SH-SY5Y (cell line): Measurements from ENCODE around the gene SPATA6.

Experiments used
- GATA2 ChIP-seq: IDR thresholded peaks from 2 replicates; pipeline ENCODE4 v1.6.1; 2011; ENCODE audit warnings: mild to moderate bottlenecking, low read depth, low read length
- GATA3 ChIP-seq: IDR thresholded peaks from 2 replicates; pipeline ENCODE4 v1.6.1; 2011; ENCODE audit warnings: low read depth, mild to moderate bottlenecking, low read length, moderate library complexity

GRCh38 chr1:48362901-48363300, 109.1 kb downstream of the SPATA6 start:
- TF ChIP-seq GATA2 = no peak
- TF ChIP-seq GATA3 = no peak
